LNCAP (cell line): ENCODE data around the gene TERT.

Experiments used
- TF ChIP-seq, protein P1 (sequence below): fragments of 450-650 bp; IDR thresholded peaks from 2 replicates; pipeline ENCODE4 v1.5.1; 2017; ENCODE audit warnings: mild to moderate bottlenecking

TERT gene

DNA sequence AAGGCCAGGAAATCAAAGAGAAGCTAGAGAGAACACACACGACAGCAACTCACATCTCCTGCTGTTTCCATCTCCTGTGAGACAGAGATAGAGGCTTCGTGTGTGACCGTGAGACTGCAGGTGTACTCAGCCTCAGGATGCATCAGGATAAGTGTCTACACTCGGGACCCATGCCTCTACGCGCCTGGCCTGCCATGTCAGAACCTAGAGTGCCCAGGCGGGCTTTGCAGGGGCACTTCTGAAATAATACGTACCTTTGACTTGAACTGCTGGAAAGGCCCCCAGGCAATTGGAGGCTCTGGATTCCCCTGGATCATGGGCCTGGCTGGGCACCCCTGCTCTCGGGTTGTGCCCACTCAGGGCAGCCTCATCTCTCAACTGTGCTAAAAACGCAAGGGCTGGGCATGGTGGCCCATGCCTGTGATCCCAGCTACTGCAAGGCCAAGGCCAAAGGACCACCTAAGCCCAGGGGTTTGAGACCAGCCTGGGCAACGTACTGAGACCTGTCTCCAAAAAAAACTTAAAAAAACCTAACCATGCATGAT is 37.1 kb upstream of the TERT start:
- TF ChIP-seq, protein P1, sequence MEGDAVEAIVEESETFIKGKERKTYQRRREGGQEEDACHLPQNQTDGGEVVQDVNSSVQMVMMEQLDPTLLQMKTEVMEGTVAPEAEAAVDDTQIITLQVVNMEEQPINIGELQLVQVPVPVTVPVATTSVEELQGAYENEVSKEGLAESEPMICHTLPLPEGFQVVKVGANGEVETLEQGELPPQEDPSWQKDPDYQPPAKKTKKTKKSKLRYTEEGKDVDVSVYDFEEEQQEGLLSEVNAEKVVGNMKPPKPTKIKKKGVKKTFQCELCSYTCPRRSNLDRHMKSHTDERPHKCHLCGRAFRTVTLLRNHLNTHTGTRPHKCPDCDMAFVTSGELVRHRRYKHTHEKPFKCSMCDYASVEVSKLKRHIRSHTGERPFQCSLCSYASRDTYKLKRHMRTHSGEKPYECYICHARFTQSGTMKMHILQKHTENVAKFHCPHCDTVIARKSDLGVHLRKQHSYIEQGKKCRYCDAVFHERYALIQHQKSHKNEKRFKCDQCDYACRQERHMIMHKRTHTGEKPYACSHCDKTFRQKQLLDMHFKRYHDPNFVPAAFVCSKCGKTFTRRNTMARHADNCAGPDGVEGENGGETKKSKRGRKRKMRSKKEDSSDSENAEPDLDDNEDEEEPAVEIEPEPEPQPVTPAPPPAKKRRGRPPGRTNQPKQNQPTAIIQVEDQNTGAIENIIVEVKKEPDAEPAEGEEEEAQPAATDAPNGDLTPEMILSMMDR: no peak

DNA sequence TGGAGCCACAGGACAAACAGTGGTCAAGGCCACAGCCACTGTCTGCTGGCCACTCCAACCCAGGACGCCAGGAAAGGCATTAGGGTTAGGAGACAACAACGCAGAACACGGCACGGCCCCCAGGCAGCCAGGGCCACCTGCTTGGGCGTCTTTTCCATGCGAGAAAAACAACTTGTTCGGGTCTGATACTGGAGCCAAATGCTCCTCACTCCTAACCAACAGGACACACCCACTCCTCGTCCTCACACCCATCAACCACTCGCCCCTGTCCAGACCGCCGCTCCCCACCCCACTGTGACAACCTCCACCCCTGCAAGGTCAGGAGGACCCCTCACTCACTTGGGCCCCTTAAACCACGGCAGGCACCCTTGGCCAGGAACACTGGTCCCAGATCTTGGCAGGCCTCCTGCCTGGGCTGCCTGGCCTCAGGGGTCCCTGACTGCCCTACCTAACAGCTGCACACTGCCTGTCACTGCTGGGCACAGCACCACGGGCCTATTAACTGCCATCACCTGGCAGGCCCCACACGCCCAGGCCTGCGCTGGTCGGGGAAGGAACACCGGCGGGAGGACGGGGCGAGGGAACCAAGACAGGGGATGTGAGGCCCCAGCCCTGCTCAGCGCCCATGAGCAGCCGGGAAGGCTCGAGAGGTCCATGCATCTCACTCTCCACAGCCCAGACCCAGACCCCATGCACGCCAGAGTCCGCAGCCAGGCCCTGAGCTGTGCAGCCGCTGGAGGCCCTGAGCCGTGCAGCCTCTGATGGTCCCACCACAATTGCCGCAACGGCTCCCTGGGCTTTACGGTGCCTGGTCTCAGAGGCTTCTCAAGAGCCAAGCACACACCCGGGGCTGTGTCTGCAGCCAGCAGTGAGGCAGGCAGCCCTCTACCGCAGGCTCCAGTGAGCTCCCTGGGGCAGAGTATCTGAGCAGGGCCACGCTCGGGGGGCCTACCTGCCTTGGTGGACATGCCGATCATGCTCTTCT is 36.3 kb upstream of the TERT start:
- TF ChIP-seq, protein P1: no peak

DNA sequence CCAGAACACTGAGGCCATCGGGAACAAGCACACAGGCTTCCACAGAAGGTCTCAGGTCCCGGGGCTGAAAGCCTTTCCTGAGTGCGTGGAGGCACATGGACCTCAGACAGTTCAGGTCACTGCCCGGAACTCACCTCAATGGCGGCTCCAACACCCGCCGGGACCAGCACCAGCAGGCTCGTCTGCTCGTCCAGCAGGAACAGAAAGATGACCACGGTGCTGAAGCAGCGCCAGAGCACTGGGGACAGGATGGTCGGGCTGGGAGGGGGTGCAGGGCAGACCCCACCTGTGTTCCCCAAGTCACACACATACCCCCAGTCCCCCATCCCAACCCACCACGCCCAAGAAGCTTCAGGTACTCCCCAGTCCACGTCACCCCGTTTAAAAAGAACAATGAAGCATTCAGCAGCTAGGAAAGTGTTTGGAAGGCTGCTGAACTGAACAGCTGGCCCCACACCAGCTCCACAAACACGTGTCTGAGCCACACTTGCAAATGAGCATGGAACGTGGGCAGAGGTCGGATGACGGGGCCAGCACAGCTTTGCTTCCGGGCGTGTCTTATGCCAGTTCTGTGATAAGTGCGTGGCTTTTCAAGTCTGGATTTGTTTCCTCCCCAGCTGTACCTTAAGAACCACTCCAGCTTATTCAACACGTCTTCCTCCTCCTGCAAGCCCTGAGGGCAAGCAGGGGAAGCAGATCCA is 35.4 kb upstream of the TERT start:
- TF ChIP-seq, protein P1: no peak

DNA sequence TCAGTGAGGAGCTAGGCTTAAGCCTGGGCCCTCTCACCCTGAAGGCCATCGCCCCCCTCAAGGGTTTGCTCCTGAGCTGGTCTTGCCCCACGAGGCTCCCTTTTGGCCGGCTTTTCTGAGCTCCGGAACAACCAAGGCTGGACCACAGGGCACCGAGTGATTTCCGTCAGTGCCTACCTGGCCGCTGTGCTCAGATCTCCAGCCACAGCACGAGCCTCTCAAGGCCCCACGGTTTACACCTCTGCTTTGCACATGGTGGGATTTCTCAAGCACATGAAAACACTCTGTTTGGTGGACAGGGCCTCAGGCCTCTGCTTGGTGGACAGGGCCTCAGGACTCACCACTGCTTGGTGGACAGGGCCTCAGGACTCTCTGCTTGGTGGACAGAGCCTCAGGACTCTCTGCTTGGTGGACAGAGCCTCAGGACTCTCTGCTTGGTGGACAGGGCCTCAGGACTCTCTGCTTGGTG is 34.3 kb upstream of the TERT start:
- TF ChIP-seq, protein P1: no peak

DNA sequence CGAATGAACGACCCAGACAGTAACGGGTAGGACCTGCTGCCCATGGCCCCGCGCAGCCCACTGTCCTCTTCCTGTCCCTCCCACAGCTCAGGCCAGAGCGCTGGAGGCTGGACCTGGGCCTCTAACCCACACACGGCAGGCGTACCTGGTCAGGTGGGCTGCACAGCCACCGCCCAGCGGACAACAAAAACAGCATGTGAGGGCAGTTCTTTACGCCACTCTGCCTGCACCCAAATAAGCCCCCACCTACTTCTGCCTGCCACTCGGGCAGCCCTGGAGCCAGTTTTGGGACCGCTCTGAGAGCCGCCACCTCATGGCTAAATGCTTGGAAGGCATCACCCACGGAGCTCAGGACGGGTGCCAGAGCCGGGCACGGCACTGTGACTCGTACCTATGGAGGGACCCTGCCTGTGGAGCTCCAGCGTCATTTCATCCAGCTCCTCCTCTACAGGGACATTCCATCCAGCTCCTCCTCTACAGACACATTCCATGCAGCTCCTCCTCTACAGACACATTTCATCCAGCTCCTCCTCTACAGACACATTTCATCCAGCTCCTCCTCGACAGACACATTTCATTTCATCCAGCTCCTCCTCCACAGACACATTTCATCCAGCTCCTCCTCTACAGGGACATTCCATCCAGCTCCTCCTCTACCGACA is 31.1 kb upstream of the TERT start:
- TF ChIP-seq, protein P1: no peak

DNA sequence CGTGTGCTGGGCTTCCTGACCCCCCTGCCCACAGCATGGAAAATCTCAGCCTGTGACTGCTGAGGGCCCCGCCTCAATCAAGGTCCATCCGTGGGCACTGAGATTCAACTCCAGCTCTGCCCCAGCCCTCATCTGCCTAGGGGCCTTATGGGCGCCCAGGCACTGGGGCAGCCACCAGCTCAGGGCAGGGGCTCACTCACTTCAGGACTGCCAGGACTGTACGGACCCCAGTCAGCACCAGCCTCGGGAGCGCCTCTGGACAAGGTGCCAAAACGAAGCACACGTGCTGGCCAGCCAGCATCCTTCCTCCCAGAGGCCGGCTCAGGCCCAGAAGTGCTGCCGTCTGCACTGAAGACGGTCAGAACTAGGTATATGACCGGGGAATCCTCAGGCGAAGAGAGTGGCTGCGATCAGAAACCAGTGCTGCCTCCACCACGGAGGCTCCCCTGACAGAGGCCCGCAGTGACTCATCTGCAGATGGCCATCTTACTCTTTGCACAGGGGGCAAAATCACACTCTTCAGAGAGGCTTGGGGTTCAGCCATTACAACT is 30.4 kb upstream of the TERT start:
- TF ChIP-seq, protein P1: no peak

DNA sequence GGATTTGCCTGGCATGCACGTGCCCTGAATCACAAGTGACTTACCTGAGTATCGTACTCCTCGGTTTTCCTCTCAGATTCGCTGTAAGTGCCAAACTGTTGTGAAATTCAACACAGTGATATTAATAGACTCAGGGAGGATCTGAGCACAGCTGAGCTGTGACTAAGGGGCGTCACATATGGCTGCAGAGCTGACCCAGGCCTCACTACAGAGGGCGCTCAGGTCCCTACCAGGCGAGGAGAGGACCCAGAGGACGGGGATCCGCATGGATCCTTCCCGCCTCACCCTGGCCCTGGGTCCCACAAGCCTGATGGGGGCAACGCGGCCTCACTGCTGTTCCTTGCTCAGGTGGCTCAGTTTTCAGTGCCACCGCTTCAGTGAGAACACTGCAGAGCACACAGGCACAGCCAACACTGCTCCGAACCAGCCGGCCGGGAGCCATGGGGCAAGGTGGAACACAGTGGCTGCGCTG is 29.9 kb upstream of the TERT start:
- TF ChIP-seq, protein P1: no peak
